Measurements from ENCODE around the gene DNALI1.

Gene DNALI1

DNA sequence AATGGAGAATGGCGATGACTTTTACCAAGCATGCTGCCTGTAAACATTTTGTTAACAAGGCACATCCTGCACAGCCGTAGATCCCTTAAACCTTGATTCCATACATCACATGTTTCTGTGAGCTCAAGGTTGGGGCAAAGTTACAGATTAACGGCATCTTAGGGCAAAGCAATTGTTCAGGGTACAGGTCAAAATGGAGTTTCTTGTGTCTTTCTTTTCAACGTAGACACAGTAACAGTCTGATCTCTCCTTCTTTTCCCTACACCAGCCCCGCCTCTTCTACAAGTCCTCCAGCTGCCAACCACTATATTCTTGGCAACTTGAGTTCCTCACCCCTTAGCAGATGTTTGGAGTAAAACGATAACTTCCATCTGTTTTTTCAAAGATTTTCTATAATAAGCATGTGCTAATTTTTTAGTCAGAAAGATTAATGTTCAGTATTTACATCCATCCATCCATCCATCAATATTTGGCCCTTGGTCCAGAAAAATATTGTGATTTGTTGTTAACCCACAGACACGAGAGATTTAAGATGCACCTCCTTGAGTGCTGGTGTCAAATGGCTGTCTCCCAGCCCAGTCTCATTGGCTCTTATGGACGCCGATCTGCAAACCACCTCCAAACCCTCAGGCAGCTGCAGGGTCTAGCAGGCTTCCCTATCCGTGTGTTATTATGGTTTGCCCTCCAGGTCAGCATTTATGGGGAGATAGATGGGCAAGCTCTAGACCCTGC, 3.8 kb downstream of the DNALI1 start:
- Histone ChIP-seq H4K20me1 (ENCODE audit: control insufficient read depth, insufficient read depth, low read depth, low read length) (no peaks in the 10 kb centered on the region), H3K9me2 (replicated peaks; ENCODE audit: control insufficient read depth, low read length) (no peaks in the 10 kb centered on the region), H3K27me3 (ENCODE audit: control insufficient read depth, low read length) (no peaks in the 10 kb centered on the region), H3K4me3 (ENCODE audit: low read length) (no peak overlapping the region), H3K4me1 (ENCODE audit: control insufficient read depth, low read length) (peaks cover 3% of the 10 kb centered on the region; the same call in 1 of the 2 replicates), H3K36me3 (ENCODE audit: control insufficient read depth, low read length) (peaks cover 22% of the 10 kb centered on the region), H3K79me2 (ENCODE audit: control insufficient read depth, low read length) (no peaks in the 10 kb centered on the region), H3K9me3 (ENCODE audit: control insufficient read depth, insufficient read depth, low read length) (no peaks in the 10 kb centered on the region), H3F3A (ENCODE audit: control insufficient read depth, insufficient read depth) (peaks cover 5% of the 10 kb centered on the region), H3K4me2 (ENCODE audit: low read length) (no peak overlapping the region), H3K27ac (ENCODE audit: low read depth, low read length) (no peak overlapping the region)
- TF ChIP-seq, protein P1, sequence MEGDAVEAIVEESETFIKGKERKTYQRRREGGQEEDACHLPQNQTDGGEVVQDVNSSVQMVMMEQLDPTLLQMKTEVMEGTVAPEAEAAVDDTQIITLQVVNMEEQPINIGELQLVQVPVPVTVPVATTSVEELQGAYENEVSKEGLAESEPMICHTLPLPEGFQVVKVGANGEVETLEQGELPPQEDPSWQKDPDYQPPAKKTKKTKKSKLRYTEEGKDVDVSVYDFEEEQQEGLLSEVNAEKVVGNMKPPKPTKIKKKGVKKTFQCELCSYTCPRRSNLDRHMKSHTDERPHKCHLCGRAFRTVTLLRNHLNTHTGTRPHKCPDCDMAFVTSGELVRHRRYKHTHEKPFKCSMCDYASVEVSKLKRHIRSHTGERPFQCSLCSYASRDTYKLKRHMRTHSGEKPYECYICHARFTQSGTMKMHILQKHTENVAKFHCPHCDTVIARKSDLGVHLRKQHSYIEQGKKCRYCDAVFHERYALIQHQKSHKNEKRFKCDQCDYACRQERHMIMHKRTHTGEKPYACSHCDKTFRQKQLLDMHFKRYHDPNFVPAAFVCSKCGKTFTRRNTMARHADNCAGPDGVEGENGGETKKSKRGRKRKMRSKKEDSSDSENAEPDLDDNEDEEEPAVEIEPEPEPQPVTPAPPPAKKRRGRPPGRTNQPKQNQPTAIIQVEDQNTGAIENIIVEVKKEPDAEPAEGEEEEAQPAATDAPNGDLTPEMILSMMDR (IDR thresholded peaks at IDR 0.05; ENCODE audit: low read depth, low read length, poor library complexity, severe bottlenecking): no peak
- no peak for TF ChIP-seq EZH2phosphoT487 (IDR thresholded peaks at IDR 0.05; ENCODE audit: borderline replicate concordance, low read length)

DNA sequence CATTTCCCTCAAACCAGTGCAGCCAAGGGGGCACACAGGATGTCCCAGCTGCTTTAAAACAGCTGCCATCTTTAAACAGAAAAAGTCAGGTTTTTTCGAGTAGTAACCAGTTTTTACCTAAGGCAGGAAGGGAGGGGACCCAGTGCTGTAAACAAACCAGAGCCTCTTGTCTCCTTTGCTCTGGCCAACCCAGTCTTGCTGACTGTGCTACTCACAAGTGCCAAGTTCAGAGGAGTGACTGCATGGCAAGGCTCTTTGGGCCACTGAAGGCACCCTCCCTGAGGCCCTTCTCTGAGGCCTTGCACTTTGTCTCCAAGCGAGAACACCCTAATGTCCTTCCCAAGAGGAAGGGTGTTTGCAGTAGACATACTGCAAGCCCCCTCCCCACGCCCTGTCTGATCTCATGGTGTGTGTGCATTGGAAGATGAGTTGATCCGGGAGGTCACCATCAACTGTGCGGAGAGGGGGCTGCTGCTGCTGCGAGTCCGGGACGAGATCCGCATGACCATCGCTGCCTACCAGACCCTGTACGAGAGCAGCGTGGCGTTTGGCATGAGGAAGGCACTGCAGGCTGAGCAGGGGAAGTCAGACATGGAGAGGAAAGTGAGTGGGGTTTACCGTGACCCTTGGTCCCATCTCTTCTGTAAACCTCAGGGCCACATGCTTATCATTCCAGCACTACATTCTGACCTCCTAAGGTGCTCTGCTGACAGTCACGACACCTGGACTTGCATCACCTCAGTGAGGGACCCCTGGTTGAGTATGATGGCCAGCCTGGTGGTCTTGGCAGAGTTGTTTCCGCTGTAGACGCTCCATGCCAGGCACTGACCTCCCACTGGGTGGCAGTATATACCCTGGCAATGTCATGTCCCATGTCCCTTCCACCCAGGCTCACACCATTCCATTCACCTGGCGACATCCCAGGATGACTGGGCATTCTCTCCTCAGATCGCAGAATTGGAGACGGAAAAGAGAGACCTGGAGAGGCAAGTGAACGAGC, 4.7 kb downstream of the DNALI1 start:
- H3K27ac ChIP-seq (ENCODE audit: low read depth, low read length): no peak overlapping the region
- no peaks in the 10 kb centered on the region for H3K79me2 ChIP-seq (ENCODE audit: control insufficient read depth, low read length)
- peaks cover 30% of the 10 kb centered on the region for H3K36me3 ChIP-seq (ENCODE audit: control insufficient read depth, low read length)
- H3K4me1 ChIP-seq (ENCODE audit: control insufficient read depth, low read length): peaks cover 2% of the 10 kb centered on the region; the same call in 1 of the 2 replicates
- H3K9me3 ChIP-seq (ENCODE audit: control insufficient read depth, insufficient read depth, low read length): no peaks in the 10 kb centered on the region
- H3F3A ChIP-seq (ENCODE audit: control insufficient read depth, insufficient read depth): peaks cover 5% of the 10 kb centered on the region
- no peaks in the 10 kb centered on the region for H4K20me1 ChIP-seq (ENCODE audit: control insufficient read depth, insufficient read depth, low read depth, low read length)
- H3K27me3 ChIP-seq (ENCODE audit: control insufficient read depth, low read length): no peaks in the 10 kb centered on the region
- H3K9me2 ChIP-seq (replicated peaks; ENCODE audit: control insufficient read depth, low read length): no peaks in the 10 kb centered on the region
- H3K4me3 ChIP-seq (ENCODE audit: low read length): no peak overlapping the region
- no peak overlapping the region for H3K4me2 ChIP-seq (ENCODE audit: low read length)
- no peak for TF ChIP-seq EZH2phosphoT487 (IDR thresholded peaks at IDR 0.05; ENCODE audit: borderline replicate concordance, low read length)
- TF ChIP-seq, protein P1 (IDR thresholded peaks at IDR 0.05; ENCODE audit: low read depth, low read length, poor library complexity, severe bottlenecking): peak; percentile 84

DNA sequence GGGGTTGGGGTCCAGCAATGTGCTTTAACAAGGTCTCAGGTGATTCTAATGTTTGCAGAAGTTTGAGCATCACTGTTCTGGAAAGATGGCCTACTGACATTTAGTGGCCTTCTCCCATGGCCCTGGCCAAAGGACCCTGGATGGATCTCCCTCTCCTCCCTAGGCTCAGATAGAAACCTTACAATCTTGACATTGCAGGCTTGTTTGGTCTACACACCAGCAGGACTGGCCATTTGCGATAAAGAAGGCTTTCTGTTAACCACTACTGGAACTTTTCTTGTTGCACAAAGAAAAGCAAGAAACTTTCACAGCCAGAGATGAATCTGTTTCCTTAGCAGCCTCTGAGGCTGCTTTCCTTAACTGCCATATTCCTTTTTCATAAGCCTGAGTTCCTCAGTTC, 6.2 kb downstream of the DNALI1 start:
- Histone ChIP-seq H3K4me3 (ENCODE audit: low read length) (no peak overlapping the region), H3K36me3 (ENCODE audit: control insufficient read depth, low read length) (peaks cover 46% of the 10 kb centered on the region), H4K20me1 (ENCODE audit: control insufficient read depth, insufficient read depth, low read depth, low read length) (no peaks in the 10 kb centered on the region), H3K27ac (ENCODE audit: low read depth, low read length) (no peak overlapping the region), H3K9me2 (replicated peaks; ENCODE audit: control insufficient read depth, low read length) (no peaks in the 10 kb centered on the region), H3K27me3 (ENCODE audit: control insufficient read depth, low read length) (no peaks in the 10 kb centered on the region), H3K4me1 (ENCODE audit: control insufficient read depth, low read length) (no peaks in the 10 kb centered on the region), H3F3A (ENCODE audit: control insufficient read depth, insufficient read depth) (peaks cover 5% of the 10 kb centered on the region), H3K9me3 (ENCODE audit: control insufficient read depth, insufficient read depth, low read length) (no peaks in the 10 kb centered on the region), H3K4me2 (ENCODE audit: low read length) (no peak overlapping the region), H3K79me2 (ENCODE audit: control insufficient read depth, low read length) (no peaks in the 10 kb centered on the region)
- no peak for TF ChIP-seq EZH2phosphoT487 (IDR thresholded peaks at IDR 0.05; ENCODE audit: borderline replicate concordance, low read length)
- TF ChIP-seq, protein P1 (IDR thresholded peaks at IDR 0.05; ENCODE audit: low read depth, low read length, poor library complexity, severe bottlenecking): no peak

Measured in DOHH2 (cell line).